Esophagus muscularis mucosa (tissue), 4 donors: ENCODE results near the gene LRATD1. TPM values are rescaled to one million over a fixed set of nuclear protein-coding genes. Genes with fewer than 3 reads are reported as not detected.
"Not testable (repeated sequence)": the region's sequence is repeated elsewhere in the genome, so short reads cannot be mapped to it uniquely, and the experiment has no call there.

Experiments
- DNase-seq: peaks from one replicate; pipeline ENCODE4 v3.0.0-alpha.2; 2017; ENCODE audit errors: extremely low spot score
- H3K27ac ChIP-seq, 4 donors: fragments of 200-600 bp; sonication (generic); replicated peaks in 1 of 4; 1 replicate in 3 of 4; 2 replicates in 1 of 4; pipeline ENCODE4 v1.5.1; 2016 to 2019; ENCODE audit warnings: mild to moderate bottlenecking in 1 of 4
- H3K27me3 ChIP-seq, 4 donors: fragments of 200-600 bp; sonication (generic); one replicate each; pipeline versions ENCODE4 v1.5.1 to v1.6.0; 2016 to 2019
- H3K36me3 ChIP-seq, 4 donors: fragments of 200-600 bp; sonication (generic); one replicate each; pipeline ENCODE4 v1.5.1; 2016 to 2019
- H3K4me1 ChIP-seq, 4 donors: fragments of 200-600 bp; sonication (generic); one replicate each; pipeline ENCODE4 v1.5.1; 2016 to 2019
- H3K4me3 ChIP-seq, 4 donors: fragments of 200-600 bp; sonication (generic); 1 replicate in 2 of 4; 2 replicates in 2 of 4; pipeline ENCODE4 v1.5.1; 2016 to 2019; ENCODE audit warnings: mild to moderate bottlenecking in 4 of 4, moderate library complexity in 1 of 4
- H3K9me3 ChIP-seq, 4 donors: fragments of 200-600 bp; sonication (generic); 1 replicate in 3 of 4; 2 replicates in 1 of 4; pipeline ENCODE4 v1.5.1; 2016 to 2019
- CTCF ChIP-seq, 3 experiments: fragments of 200-600 bp in 2 of 3; fragments of 450-650 bp in 1 of 3; sonication (generic) in 2 of 3; IDR thresholded peaks; one replicate each; pipeline ENCODE4 v1.5.1; 2017 to 2019; ENCODE audit warnings: antibody characterized with exemption in 3 of 3, mild to moderate bottlenecking in 2 of 3, moderate library complexity in 1 of 3
- EP300 ChIP-seq: sonication (generic); formaldehyde crosslinking; IDR thresholded peaks from one replicate; pipeline ENCODE4 v1.6.1; 2017; ENCODE audit warnings: antibody characterized with exemption
- POLR2A ChIP-seq: fragments of 450-650 bp; IDR thresholded peaks from one replicate; pipeline ENCODE4 v1.6.1; 2017; ENCODE audit warnings: antibody characterized with exemption, moderate library complexity, mild to moderate bottlenecking, low read depth
- POLR2AphosphoS5 ChIP-seq, 2 donors: sonication (generic); formaldehyde crosslinking; IDR thresholded peaks; one replicate each; pipeline ENCODE4 v1.6.1; 2017; ENCODE audit warnings: antibody characterized with exemption in 2 of 2
- WGBS: methylation state at CpG from one replicate; pipeline ENCODE4 v1.1.5; 2018; 5-methylcytosine and 5-hydroxymethylcytosine counted together
- intact Hi-C: fragments of 100-400 bp; cut with DNase I; formaldehyde crosslinking; loops from one replicate; pipeline ENCODE4 v1.15.1; 2023
- total RNA-seq, 4 donors: library from RNA; depleted of rRNA; stranded (reverse); fragments of >200 nt; gene quantifications; one replicate each; pipeline versions ENCODE4 v1.1.0 to v1.2.1, GENCODE V29; 2016

Gene LRATD1
- total RNA-seq, 4 donors from 2014 or later, result 5.6 to 12.5 (median 10.7) TPM

GRCh38 chr2:14621114-14621513 lies 11.4 kb upstream of the LRATD1 start:
- H3K36me3 ChIP-seq, result no peaks in the 10 kb centered on the region
- no peak for DNase-seq
- H3K27ac ChIP-seq, result no peak overlapping the region
- 100% methylated on average over 1 of the region's 1 CpG for WGBS
- intact Hi-C loops, result no loop called here
- H3K4me1 ChIP-seq, result no peaks in the 10 kb centered on the region
- H3K27me3 ChIP-seq, result peaks cover 0 to 7% (median 0%) of the 10 kb centered on the region in 4 donors
- H3K9me3 ChIP-seq, result no peaks in the 10 kb centered on the region
- no peak for TF ChIP-seq CTCF (IDR thresholded peaks at IDR 0.05)
- no peak for TF ChIP-seq POLR2AphosphoS5 (IDR thresholded peaks at IDR 0.05)
- no peak for TF ChIP-seq POLR2A
- TF ChIP-seq EP300, result no peak
- H3K4me3 ChIP-seq, result no peak overlapping the region

DNA sequence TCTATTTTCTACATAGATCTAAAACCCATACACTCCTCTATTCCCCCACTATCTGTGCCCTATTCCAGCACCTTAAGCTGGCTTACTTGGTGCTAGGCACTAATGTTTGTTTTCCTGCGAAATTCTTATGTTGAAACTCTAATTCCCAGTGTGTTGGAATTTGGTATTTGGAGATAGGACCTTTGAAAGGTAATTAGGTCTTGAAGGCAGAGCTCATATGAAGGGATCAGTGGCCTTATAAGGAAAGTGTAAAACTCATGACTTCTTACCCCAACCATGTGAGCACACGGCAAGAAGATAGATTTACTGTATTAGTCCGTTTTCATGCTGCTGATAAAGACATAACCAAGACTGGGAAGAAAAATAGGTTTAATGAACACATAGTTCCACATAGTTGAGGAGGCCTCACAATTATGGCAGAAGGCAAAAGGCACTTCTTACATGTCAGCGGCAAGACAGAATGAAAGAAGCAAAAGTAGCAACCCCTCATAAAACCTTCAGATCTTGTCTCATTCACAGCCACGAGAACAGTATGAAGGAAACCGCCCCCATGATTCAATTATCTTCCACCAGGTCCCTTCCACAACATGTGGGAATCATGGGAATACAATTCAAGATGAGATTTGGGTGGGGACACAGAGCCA lies 10.5 kb upstream of the LRATD1 start:
- WGBS, result 86% methylated on average over 6 of the region's 6 CpGs
- Histone ChIP-seq H3K4me3 (no peak overlapping the region), H3K9me3 (no peaks in the 10 kb centered on the region), H3K27me3 (peaks cover 0 to 7% (median 0%) of the 10 kb centered on the region in 4 donors), H3K36me3 (no peaks in the 10 kb centered on the region), H3K4me1 (no peaks in the 10 kb centered on the region), H3K27ac (no peak overlapping the region)
- intact Hi-C loops, result no loop called here
- DNase-seq, result no peak
- TF ChIP-seq POLR2AphosphoS5 (IDR thresholded peaks at IDR 0.05), result no peak
- no peak for TF ChIP-seq POLR2A
- TF ChIP-seq EP300, result no peak
- no peak for TF ChIP-seq CTCF (IDR thresholded peaks at IDR 0.05)

- WGBS, result 89% methylated on average over 3 of the region's 3 CpGs
- H3K4me1 ChIP-seq, intact Hi-C loops, H3K27ac ChIP-seq, H3K27me3 ChIP-seq, H3K36me3 ChIP-seq, DNase-seq, H3K9me3 ChIP-seq, H3K4me3 ChIP-seq: not testable (repeated sequence)
Measured at GRCh38 chr2:14622550-14622939, 10.0 kb upstream of the LRATD1 start.

GRCh38 chr2:14623237-14623636 lies 9.3 kb upstream of the LRATD1 start:
- Histone ChIP-seq H3K36me3 (no peaks in the 10 kb centered on the region), H3K27ac (no peak overlapping the region), H3K9me3 (no peaks in the 10 kb centered on the region), H3K4me3 (no peak overlapping the region), H3K27me3 (peaks cover 0 to 7% (median 0%) of the 10 kb centered on the region in 4 donors), H3K4me1 (no peaks in the 10 kb centered on the region)
- TF ChIP-seq CTCF (IDR thresholded peaks at IDR 0.05) (no peak), EP300 (no peak), POLR2A (no peak), POLR2AphosphoS5 (IDR thresholded peaks at IDR 0.05) (no peak)
- 95% methylated on average over 1 of the region's 1 CpG for WGBS
- intact Hi-C loops, result no loop called here
- DNase-seq, result no peak

- WGBS, result 69% methylated on average over 3 of the region's 3 CpGs
- no peak for DNase-seq
- H3K4me1 ChIP-seq, result peaks cover 0 to 1% (median under 1%) of the 10 kb centered on the region in 4 donors
- H3K9me3 ChIP-seq, result no peaks in the 10 kb centered on the region
- intact Hi-C loops, result no loop called here
- H3K27ac ChIP-seq, result no peak overlapping the region
- H3K36me3 ChIP-seq, result no peaks in the 10 kb centered on the region
- H3K4me3 ChIP-seq, result no peak overlapping the region
- H3K27me3 ChIP-seq, result peaks cover 0 to 7% (median 0%) of the 10 kb centered on the region in 4 donors
- TF ChIP-seq EP300, result no peak
- TF ChIP-seq POLR2AphosphoS5 (IDR thresholded peaks at IDR 0.05), result no peak
Measured at GRCh38 chr2:14626873-14627272, 5.6 kb upstream of the LRATD1 start.

DNA sequence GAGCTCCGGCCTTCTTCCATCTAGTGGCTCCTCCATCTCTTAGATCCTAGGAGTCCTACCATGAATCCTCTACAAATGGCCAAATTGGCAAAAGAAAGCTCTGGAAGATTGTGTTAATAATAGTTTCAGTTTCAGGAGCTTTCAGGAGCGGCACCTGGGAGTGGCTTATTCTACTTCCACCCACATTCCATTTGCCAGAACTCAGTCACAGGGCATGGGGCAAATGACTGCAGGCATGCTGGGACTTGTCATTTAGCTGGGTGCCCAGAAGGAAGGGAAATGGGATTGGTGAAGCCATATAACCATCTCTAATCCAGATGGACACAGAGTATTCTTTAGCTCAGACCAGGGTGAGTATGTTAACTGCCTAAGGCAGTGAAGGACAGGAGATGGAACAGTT lies 3.6 kb upstream of the LRATD1 start:
- no peak for DNase-seq
- Histone ChIP-seq H3K27me3 (peaks cover 0 to 27% (median 0%) of the 10 kb centered on the region in 4 donors), H3K27ac (no peak overlapping the region), H3K36me3 (no peaks in the 10 kb centered on the region), H3K4me1 (peaks cover 11 to 22% (median 21%) of the 10 kb centered on the region in 4 donors), H3K4me3 (no peak overlapping the region), H3K9me3 (no peaks in the 10 kb centered on the region)
- intact Hi-C loops, result no loop called here
- TF ChIP-seq POLR2AphosphoS5 (IDR thresholded peaks at IDR 0.05) (no peak), EP300 (no peak), CTCF (IDR thresholded peaks at IDR 0.05) (no peak), POLR2A (no peak)
- 93% methylated on average over 2 of the region's 2 CpGs for WGBS
